K562 (cell line): Measurements from ENCODE around the gene MSH4. TPM values are rescaled to one million over a fixed set of nuclear protein-coding genes. Genes with fewer than 3 reads are reported as not detected.
A peak's percentile ranks its signal among the peaks of the same experiment; 100 is the strongest.

Source experiments
- BDP1 ChIP-seq: IDR thresholded peaks from 3 replicates; pipeline ENCODE4 v1.6.1; 2011; ENCODE audit not compliant: insufficient read length, insufficient read depth
- CAMTA2 ChIP-seq: fragments of 250-450 bp; sonication (Bioruptor Pico); conservative IDR thresholded peaks from 2 replicates; pipeline ENCODE4 v1.5.1; 2022
- DNMT1 ChIP-seq: fragments of 450-650 bp; IDR thresholded peaks from 2 replicates; pipeline ENCODE4 v1.6.1; 2016; ENCODE audit warnings: antibody characterized with exemption, mild to moderate bottlenecking
- ETV6 ChIP-seq, 3 experiments: fragments of 150-350 bp in 1 of 3; sonication (generic) in 1 of 3; formaldehyde crosslinking in 1 of 3; IDR thresholded peaks; 2 replicates each; pipeline versions ENCODE4 v1.6.1 to v1.8.0; 2014 to 2022; ENCODE audit warnings: borderline replicate concordance in 2 of 3, low read depth in 2 of 3, antibody characterized with exemption in 1 of 3, low read length in 1 of 3, mild to moderate bottlenecking in 1 of 3, missing genetic modification reagents in 1 of 3
- GATAD2B ChIP-seq: fragments of 450-650 bp; IDR thresholded peaks from 2 replicates; pipeline ENCODE4 v1.6.1; 2017; ENCODE audit warnings: mild to moderate bottlenecking, borderline replicate concordance
- HNRNPLL ChIP-seq: fragments of 200-400 bp; formaldehyde crosslinking; IDR thresholded peaks from 2 replicates; pipeline ENCODE4 v1.6.1; 2017; ENCODE audit warnings: low read length, low read depth, mild to moderate bottlenecking; ENCODE audit not compliant: poor library complexity, severe bottlenecking
- ID3 ChIP-seq, 2 experiments: fragments of 250-450 bp in 1 of 2; fragments of 450-650 bp in 1 of 2; sonication (Bioruptor Pico) in 1 of 2; IDR thresholded peaks; 2 replicates each; pipeline versions ENCODE4 v1.6.1 to v1.8.0; 2016 to 2021; ENCODE audit warnings: mild to moderate bottlenecking in 2 of 2, moderate library complexity in 2 of 2, missing compliant biosample characterization in 1 of 2, missing genetic modification characterization in 1 of 2
- JUNB ChIP-seq: fragments of 450-650 bp; formaldehyde crosslinking; conservative IDR thresholded peaks from 2 replicates; pipeline ENCODE4 v1.4.0; 2020; ENCODE audit warnings: mild to moderate bottlenecking
- PYGO2 ChIP-seq: fragments of 450-650 bp; IDR thresholded peaks from 2 replicates; pipeline ENCODE4 v1.6.1; 2016; ENCODE audit warnings: mild to moderate bottlenecking, missing genetic modification characterization, moderate library complexity, missing compliant biosample characterization
- SRSF7 ChIP-seq: fragments of 200-400 bp; formaldehyde crosslinking; optimal IDR thresholded peaks from 2 replicates; pipeline ENCODE3; 2017; ENCODE audit warnings: mild to moderate bottlenecking, low read depth, low read length
- TFAP4 ChIP-seq: sonication (generic); formaldehyde crosslinking; IDR thresholded peaks from 2 replicates; pipeline ENCODE4 v1.8.0; 2022; ENCODE audit warnings: missing genetic modification reagents, mild to moderate bottlenecking, moderate library complexity, borderline replicate concordance
- ZNF143 ChIP-seq: sonication (generic); formaldehyde crosslinking; IDR thresholded peaks from 2 replicates; pipeline ENCODE4 v1.9.0; 2022; ENCODE audit warnings: mild to moderate bottlenecking, missing genetic modification reagents
- ZNF407 ChIP-seq: fragments of 450-650 bp; IDR thresholded peaks from 2 replicates; pipeline ENCODE4 v1.6.1; 2016; ENCODE audit warnings: low read depth
- ZNF695 ChIP-seq: fragments of 450-650 bp; formaldehyde crosslinking; IDR thresholded peaks from 2 replicates; pipeline ENCODE4 v1.4.0; 2020; ENCODE audit warnings: mild to moderate bottlenecking, moderate library complexity
- polyA plus RNA-seq, 8 experiments: library from polyadenylated mRNA; depleted of rRNA in 4 of 8; stranded (reverse) in 5 of 8; unstranded in 3 of 8; fragments of >200 nt; fragmentation: Nextera tagmentation in 2 of 8; fragmentation: Illumina TruSeq in 1 of 8; extraction: Ambion mirVana in 2 of 8; extraction: Trizol in 1 of 8; gene quantifications; 2 replicates each; pipeline versions ENCODE4 v1.2.1 to v1.2.3, GENCODE V29; 2011 to 2014; ENCODE audit warnings: inconsistent platforms in 1 of 8, missing spikeins in 1 of 8
- total RNA-seq, 7 experiments: library from RNA; depleted of rRNA in 6 of 7; stranded (reverse); fragments of >200 nt in 6 of 7; fragmentation: Illumina TruSeq in 2 of 7; extraction: Trizol in 2 of 7; gene quantifications; 2 replicates each; pipeline versions ENCODE4 v1.2.1 to v1.2.3, GENCODE V29; 2011 to 2021; ENCODE audit warnings: low replicate concordance in 1 of 7
- TF ChIP-seq, protein P1 (sequence below): fragments of 250-450 bp; sonication (Bioruptor Pico); IDR thresholded peaks from 2 replicates; pipeline ENCODE4 v1.5.0; 2020; ENCODE audit warnings: mild to moderate bottlenecking

MSH4 gene
- total and polyA plus RNA-seq, 9 of the 15 experiments (the other 6 are each of a cell fraction or from before 2014, with no cell fraction given) = 0.04 to 0.18 (median 0.12) TPM; not detected in 4

DNA sequence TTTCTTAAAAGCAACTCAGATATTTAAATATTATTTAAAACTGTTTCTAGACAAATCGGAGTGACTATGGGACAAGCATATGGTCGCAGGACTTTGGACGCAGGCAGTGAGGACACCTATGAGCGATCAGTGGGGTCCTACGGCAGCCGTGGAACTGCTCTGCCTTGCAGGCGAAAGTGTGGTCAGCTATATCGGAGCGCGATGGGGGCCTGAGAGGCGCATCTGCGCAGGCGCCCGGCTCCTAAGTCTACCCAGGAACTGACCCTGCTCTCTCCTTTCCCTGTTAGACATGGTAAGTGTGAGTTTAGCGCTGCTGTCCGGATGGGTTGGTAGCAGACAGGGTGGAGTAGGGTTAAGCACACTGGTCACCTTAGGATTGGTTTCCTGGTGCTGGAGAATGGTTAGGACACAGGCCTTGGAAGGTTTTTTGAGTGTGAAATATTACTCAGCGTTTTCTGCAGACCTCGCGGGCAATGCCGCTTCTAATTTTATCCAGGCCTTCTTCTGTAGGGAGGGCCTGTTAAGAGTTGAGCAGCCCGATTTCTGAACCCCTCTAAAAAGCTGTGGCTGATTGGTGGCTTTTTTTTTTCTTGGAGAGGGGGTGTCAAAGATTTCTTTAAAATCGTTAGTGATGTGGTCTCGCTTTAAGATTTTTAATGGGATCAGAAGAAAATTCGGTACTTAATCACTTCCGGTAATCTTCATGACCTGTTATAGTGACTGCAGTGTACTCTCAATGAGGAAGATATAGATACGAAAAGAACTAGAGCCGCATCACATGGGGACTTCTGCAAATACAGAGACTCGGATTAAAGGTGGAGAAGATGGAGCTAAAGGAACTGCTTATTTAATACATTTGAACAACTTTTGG lies 10.5 kb upstream of the MSH4 start, which contains the start of gene RABGGTB (continued):
- TF ChIP-seq, protein P1, sequence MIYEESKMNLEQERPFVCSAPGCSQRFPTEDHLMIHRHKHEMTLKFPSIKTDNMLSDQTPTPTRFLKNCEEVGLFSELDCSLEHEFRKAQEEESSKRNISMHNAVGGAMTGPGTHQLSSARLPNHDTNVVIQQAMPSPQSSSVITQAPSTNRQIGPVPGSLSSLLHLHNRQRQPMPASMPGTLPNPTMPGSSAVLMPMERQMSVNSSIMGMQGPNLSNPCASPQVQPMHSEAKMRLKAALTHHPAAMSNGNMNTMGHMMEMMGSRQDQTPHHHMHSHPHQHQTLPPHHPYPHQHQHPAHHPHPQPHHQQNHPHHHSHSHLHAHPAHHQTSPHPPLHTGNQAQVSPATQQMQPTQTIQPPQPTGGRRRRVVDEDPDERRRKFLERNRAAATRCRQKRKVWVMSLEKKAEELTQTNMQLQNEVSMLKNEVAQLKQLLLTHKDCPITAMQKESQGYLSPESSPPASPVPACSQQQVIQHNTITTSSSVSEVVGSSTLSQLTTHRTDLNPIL (CRISPR knock-in tag) = no peak
- TF ChIP-seq CAMTA2 (CRISPR knock-in tag) (no peak), ZNF407 (no peak), TFAP4 (CRISPR knock-in tag) (peak; percentile 52; the same call in 1 of the 2 replicates), GATAD2B (no peak), ZNF695 (CRISPR knock-in tag) (no peak), HNRNPLL (peak; percentile 34), JUNB (CRISPR knock-in tag) (no peak), PYGO2 (tag) (no peak), ZNF143 (CRISPR knock-in tag) (no peak), ID3 (CRISPR knock-in tag; IDR thresholded peaks at IDR 0.05) (no peak), ID3 (tag; IDR thresholded peaks at IDR 0.05) (no peak), BDP1 (no peak), ETV6 (IDR thresholded peaks at IDR 0.05; ENCODE audit: borderline replicate concordance in 1 of 2, low read depth in 2 of 2, low read length in 1 of 2) (no peak), ETV6 (CRISPR knock-in tag; IDR thresholded peaks at IDR 0.05; ENCODE audit: borderline replicate concordance) (no peak), SRSF7 (no peak), DNMT1 (no peak)
